GM12878 (cell line): ENCODE data around the gene UNC80. TPM values are rescaled to one million over a fixed set of nuclear protein-coding genes. Genes with fewer than 3 reads are reported as not detected.

Experiments used
- ATAC-seq: fragments of 200-7000 bp; cut with Tn5 transposase; 3 replicates; pipeline ENCODE4 v1.9.1; 2020; ENCODE audit warnings: mild to moderate bottlenecking, moderate library complexity
- BruUV-seq: library from RNA; stranded (reverse); fragments of 400-500 nt; replicated peaks from 2 replicates; lab custom pipeline; 2021; lab: Mats Ljungman, UMichigan
- CTCF ChIA-PET: fragments of 300-600 bp; sonication (Branson Sonifier 250); formaldehyde crosslinking; extraction: SDS; loops from one replicate; lab custom pipeline; 2021; ENCODE audit warnings: inconsistent platforms; lab: Yijun Ruan, JAX
- POLR2A ChIA-PET: fragments of 350-600 bp; formaldehyde crosslinking; extraction: SDS; loops from one replicate; lab custom pipeline; 2021; ENCODE audit warnings: inconsistent platforms; lab: Charles Lee
- RAD21 ChIA-PET: fragments of 300-600 bp; sonication (Branson Sonifier 250); formaldehyde crosslinking; loops from one replicate; lab custom pipeline; 2023; ENCODE audit warnings: antibody characterized with exemption; ENCODE audit not compliant: unreplicated experiment; lab: Charles Lee
- SMC1A ChIA-PET: fragments of 300-600 bp; sonication (Branson Sonifier 250); formaldehyde crosslinking; loops from one replicate; lab custom pipeline; 2023; ENCODE audit not compliant: unreplicated experiment, uncharacterized antibody; lab: Charles Lee
- DNase-seq: peaks from one replicate; pipeline ENCODE4 v3.0.0-alpha.2; 2011; ENCODE audit warnings: low read depth, low spot score
- FAIRE-seq: peaks from 3 replicates; lab custom pipeline; 2011; peaks lifted over from hg19 to GRCh38; lab: Jason Lieb, UNC
- H2AFZ ChIP-seq: 2 replicates; pipeline ENCODE4 v1.6.0; 2011; ENCODE audit warnings: low read depth, low read length, control low read depth; ENCODE audit not compliant: control insufficient read depth
- H3K27ac ChIP-seq: 2 replicates; pipeline ENCODE4 v1.5.1; 2011; ENCODE audit warnings: control low read depth; ENCODE audit not compliant: control insufficient read depth, insufficient read depth
- H3K27me3 ChIP-seq, 2 experiments: replicated peaks in 1 of 2; 2 replicates each; pipeline versions ENCODE4 v1.6.0 to v1.6.1; 2011; ENCODE audit warnings: low read length in 1 of 2; ENCODE audit not compliant: control insufficient read depth in 2 of 2, insufficient read depth in 2 of 2
- H3K36me3 ChIP-seq, 2 experiments: 2 replicates each; pipeline ENCODE4 v1.5.1; 2011; ENCODE audit warnings: low read length in 1 of 2; ENCODE audit not compliant: control insufficient read depth in 2 of 2, insufficient read depth in 2 of 2
- H3K4me1 ChIP-seq: 2 replicates; pipeline ENCODE4 v1.6.1; 2011; ENCODE audit warnings: mild to moderate bottlenecking, low read length, moderate library complexity, mixed read lengths; ENCODE audit not compliant: control insufficient read depth, insufficient read depth
- H3K4me2 ChIP-seq: 2 replicates; pipeline ENCODE4 v1.6.0; 2011; ENCODE audit warnings: control low read depth; ENCODE audit not compliant: control insufficient read depth, insufficient read depth
- H3K4me3 ChIP-seq: fragments of 200-600 bp; sonication (generic); 2 replicates; pipeline ENCODE4 v1.5.1; 2016
- H3K79me2 ChIP-seq: 2 replicates; pipeline ENCODE4 v1.6.0; 2011; ENCODE audit warnings: low read length; ENCODE audit not compliant: control insufficient read depth, insufficient read depth
- H3K9ac ChIP-seq: 2 replicates; pipeline ENCODE4 v1.8.0; 2011; ENCODE audit warnings: low read length, control low read depth, mixed read lengths; ENCODE audit not compliant: control insufficient read depth, insufficient read depth
- H3K9me3 ChIP-seq: replicated peaks from 3 replicates; pipeline ENCODE4 v1.5.1; 2011; ENCODE audit warnings: mild to moderate bottlenecking, low read length; ENCODE audit not compliant: control insufficient read depth, insufficient read depth
- H4K20me1 ChIP-seq: 2 replicates; pipeline ENCODE4 v1.6.0; 2011; ENCODE audit not compliant: control insufficient read depth, insufficient read depth
- BCL11A ChIP-seq: IDR thresholded peaks from 2 replicates; pipeline ENCODE4 v1.6.1; 2011; ENCODE audit warnings: low read depth, low read length
- CBX3 ChIP-seq: fragments of 200-600 bp; sonication (generic); IDR thresholded peaks from 2 replicates; pipeline ENCODE4 v1.6.1; 2016; ENCODE audit warnings: low read depth, borderline replicate concordance
- ESRRA ChIP-seq: IDR thresholded peaks from 2 replicates; pipeline ENCODE4 v1.6.1; 2012; ENCODE audit warnings: mild to moderate bottlenecking, low read length, improper control_type of control experiment
- GATAD2B ChIP-seq: fragments of 450-650 bp; conservative IDR thresholded peaks from 2 replicates; pipeline ENCODE4 v1.6.1; 2017; ENCODE audit warnings: low read depth, mild to moderate bottlenecking, moderate library complexity
- HDAC2 ChIP-seq: fragments of 200-600 bp; sonication (generic); IDR thresholded peaks from 2 replicates; pipeline ENCODE4 v1.6.1; 2017
- KAT2A ChIP-seq: conservative IDR thresholded peaks from 2 replicates; pipeline ENCODE4 v1.6.1; 2011; ENCODE audit warnings: low read depth, low read length; ENCODE audit not compliant: control insufficient read depth
- NFXL1 ChIP-seq: fragments of 450-650 bp; IDR thresholded peaks from 2 replicates; pipeline ENCODE4 v1.6.1; 2017; ENCODE audit warnings: antibody characterized with exemption, mild to moderate bottlenecking, borderline replicate concordance
- NR2F1 ChIP-seq: fragments of 450-650 bp; conservative IDR thresholded peaks from 2 replicates; pipeline ENCODE4 v1.6.1; 2017; ENCODE audit warnings: mild to moderate bottlenecking
- RB1 ChIP-seq: fragments of 450-650 bp; formaldehyde crosslinking; IDR thresholded peaks from 2 replicates; pipeline ENCODE4 v1.6.1; 2017; ENCODE audit warnings: mild to moderate bottlenecking, borderline replicate concordance
- SIX5 ChIP-seq: IDR thresholded peaks from 2 replicates; pipeline ENCODE4 v1.6.1; 2011; ENCODE audit warnings: mild to moderate bottlenecking, low read depth, low read length, moderate library complexity; ENCODE audit not compliant: severe bottlenecking
- SMARCA5 ChIP-seq: fragments of 450-650 bp; IDR thresholded peaks from 2 replicates; pipeline ENCODE4 v1.6.1; 2017; ENCODE audit warnings: mild to moderate bottlenecking
- SREBF2 ChIP-seq: IDR thresholded peaks from 2 replicates; pipeline ENCODE4 v1.6.1; 2012; ENCODE audit warnings: mild to moderate bottlenecking, low read length
- TAF1 ChIP-seq: IDR thresholded peaks from 2 replicates; pipeline ENCODE4 v1.6.1; 2011; ENCODE audit warnings: mild to moderate bottlenecking, low read depth, low read length, borderline replicate concordance
- TARDBP ChIP-seq: IDR thresholded peaks from 2 replicates; pipeline ENCODE4 v1.6.1; 2016; ENCODE audit warnings: borderline replicate concordance
- WGBS: methylation state at CpG from one replicate; pipeline ENCODE4 v1.1.6; 2016; ENCODE audit warnings: low lambda C conversion rate; ENCODE audit not compliant: insufficient replicate concordance, insufficient coverage; ENCODE audit errors: missing lambda C conversion rate; 5-methylcytosine and 5-hydroxymethylcytosine counted together
- in situ Hi-C: fragments of 300-500 bp; cut with MboI; formaldehyde crosslinking; loops from 9 replicates; pipeline ENCODE4 v1.14.3; 2018; ENCODE audit warnings: mixed read lengths
- intact Hi-C: fragments of 100-400 bp; cut with micrococcal nuclease; formaldehyde crosslinking; loops from one replicate; pipeline ENCODE4 v1.14.2; 2022; ENCODE audit not compliant: unreplicated experiment
- polyA plus RNA-seq, 11 experiments: library from polyadenylated mRNA; depleted of rRNA in 4 of 11; unstranded in 6 of 11; stranded (reverse) in 5 of 11; fragments of >200 nt; fragmentation: Nextera tagmentation in 4 of 11; fragmentation: Illumina TruSeq in 1 of 11; extraction: Ambion mirVana in 4 of 11; extraction: Trizol in 1 of 11; gene quantifications; 1 replicate in 1 of 11; 2 replicates in 10 of 11; pipeline versions ENCODE4 v1.2.1 to v1.2.3, GENCODE V29; 2011 to 2016; ENCODE audit warnings: inconsistent platforms in 2 of 11, missing spikeins in 2 of 11, low read depth in 1 of 11
- total RNA-seq, 4 experiments: library from RNA; depleted of rRNA in 3 of 4; stranded (reverse); fragments of >200 nt in 3 of 4; fragmentation: Illumina TruSeq in 1 of 4; extraction: Trizol in 1 of 4; gene quantifications; 2 replicates each; pipeline versions ENCODE4 v1.2.1 to v1.2.3, GENCODE V29; 2013 to 2021
- TF ChIP-seq, protein P1 (sequence below): fragments of 450-650 bp; IDR thresholded peaks from 2 replicates; pipeline ENCODE4 v1.6.1; 2017; ENCODE audit warnings: antibody characterized with exemption, mild to moderate bottlenecking, moderate library complexity
- TF ChIP-seq, protein P2 (sequence below): IDR thresholded peaks from 2 replicates; pipeline ENCODE4 v1.6.1; 2011; ENCODE audit warnings: low read depth, low read length, improper control_type of control experiment, borderline replicate concordance
- TF ChIP-seq, protein P3 (sequence below): IDR thresholded peaks from 2 replicates; pipeline ENCODE4 v1.6.1; 2012; ENCODE audit warnings: mild to moderate bottlenecking, low read depth, low read length

Gene UNC80
- total and polyA plus RNA-seq, 10 of the 15 experiments (the other 5 are each of a cell fraction or from before 2014, with no cell fraction given), result not detected

GRCh38 chr2:209965723-209966122 is 194.1 kb downstream of the UNC80 start:
- no peaks in the 10 kb centered on the region for H3K9me3 ChIP-seq
- H3K27me3 ChIP-seq, result no peaks in the 10 kb centered on the region
- no peak overlapping the region for H3K9ac ChIP-seq
- no peak for ATAC-seq
- no peak for DNase-seq
- ChIA-PET CTCF (interaction anchor here (0.7 kb wide), 1 partner anchor 77 kb away, joined by 3 read pairs; no protein-coding TSS in a partner anchor), RAD21 (no interaction called here), POLR2A (no interaction called here), SMC1A (no interaction called here)
- no peaks in the 10 kb centered on the region for H3K4me1 ChIP-seq
- no peak overlapping the region for H3K27ac ChIP-seq
- H3K4me3 ChIP-seq, result no peak overlapping the region
- H3K79me2 ChIP-seq, result no peaks in the 10 kb centered on the region
- H3K36me3 ChIP-seq, result no peaks in the 10 kb centered on the region
- in situ Hi-C loops (loop anchor here (10.0 kb wide), 1 partner anchor 631 kb away; no protein-coding TSS in a partner anchor), intact Hi-C loops (loop anchor here (10.0 kb wide), 1 partner anchor 391 kb away; no protein-coding TSS in a partner anchor)
- H3K4me2 ChIP-seq, result no peak overlapping the region
- BruUV-seq, result no TSS peak
- H4K20me1 ChIP-seq, result no peaks in the 10 kb centered on the region
- no peak overlapping the region for H2AFZ ChIP-seq
- no peak for FAIRE-seq
- 14% methylated on average over 2 of the region's 2 CpGs for WGBS
- TF ChIP-seq, protein P1, sequence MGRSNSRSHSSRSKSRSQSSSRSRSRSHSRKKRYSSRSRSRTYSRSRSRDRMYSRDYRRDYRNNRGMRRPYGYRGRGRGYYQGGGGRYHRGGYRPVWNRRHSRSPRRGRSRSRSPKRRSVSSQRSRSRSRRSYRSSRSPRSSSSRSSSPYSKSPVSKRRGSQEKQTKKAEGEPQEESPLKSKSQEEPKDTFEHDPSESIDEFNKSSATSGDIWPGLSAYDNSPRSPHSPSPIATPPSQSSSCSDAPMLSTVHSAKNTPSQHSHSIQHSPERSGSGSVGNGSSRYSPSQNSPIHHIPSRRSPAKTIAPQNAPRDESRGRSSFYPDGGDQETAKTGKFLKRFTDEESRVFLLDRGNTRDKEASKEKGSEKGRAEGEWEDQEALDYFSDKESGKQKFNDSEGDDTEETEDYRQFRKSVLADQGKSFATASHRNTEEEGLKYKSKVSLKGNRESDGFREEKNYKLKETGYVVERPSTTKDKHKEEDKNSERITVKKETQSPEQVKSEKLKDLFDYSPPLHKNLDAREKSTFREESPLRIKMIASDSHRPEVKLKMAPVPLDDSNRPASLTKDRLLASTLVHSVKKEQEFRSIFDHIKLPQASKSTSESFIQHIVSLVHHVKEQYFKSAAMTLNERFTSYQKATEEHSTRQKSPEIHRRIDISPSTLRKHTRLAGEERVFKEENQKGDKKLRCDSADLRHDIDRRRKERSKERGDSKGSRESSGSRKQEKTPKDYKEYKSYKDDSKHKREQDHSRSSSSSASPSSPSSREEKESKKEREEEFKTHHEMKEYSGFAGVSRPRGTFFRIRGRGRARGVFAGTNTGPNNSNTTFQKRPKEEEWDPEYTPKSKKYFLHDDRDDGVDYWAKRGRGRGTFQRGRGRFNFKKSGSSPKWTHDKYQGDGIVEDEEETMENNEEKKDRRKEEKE, result no peak
- TF ChIP-seq ESRRA, result no peak
- TF ChIP-seq CBX3, result no peak
- TF ChIP-seq HDAC2, result no peak
- no peak for TF ChIP-seq NFXL1
- no peak for TF ChIP-seq SMARCA5
- TF ChIP-seq TAF1, result no peak
- no peak for TF ChIP-seq TARDBP
- TF ChIP-seq SREBF2, result no peak
- TF ChIP-seq GATAD2B, result no peak
- no peak for TF ChIP-seq RB1
- no peak for TF ChIP-seq NR2F1
- TF ChIP-seq, protein P2, sequence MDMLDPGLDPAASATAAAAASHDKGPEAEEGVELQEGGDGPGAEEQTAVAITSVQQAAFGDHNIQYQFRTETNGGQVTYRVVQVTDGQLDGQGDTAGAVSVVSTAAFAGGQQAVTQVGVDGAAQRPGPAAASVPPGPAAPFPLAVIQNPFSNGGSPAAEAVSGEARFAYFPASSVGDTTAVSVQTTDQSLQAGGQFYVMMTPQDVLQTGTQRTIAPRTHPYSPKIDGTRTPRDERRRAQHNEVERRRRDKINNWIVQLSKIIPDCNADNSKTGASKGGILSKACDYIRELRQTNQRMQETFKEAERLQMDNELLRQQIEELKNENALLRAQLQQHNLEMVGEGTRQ, result no peak
- no peak for TF ChIP-seq BCL11A
- TF ChIP-seq, protein P3, sequence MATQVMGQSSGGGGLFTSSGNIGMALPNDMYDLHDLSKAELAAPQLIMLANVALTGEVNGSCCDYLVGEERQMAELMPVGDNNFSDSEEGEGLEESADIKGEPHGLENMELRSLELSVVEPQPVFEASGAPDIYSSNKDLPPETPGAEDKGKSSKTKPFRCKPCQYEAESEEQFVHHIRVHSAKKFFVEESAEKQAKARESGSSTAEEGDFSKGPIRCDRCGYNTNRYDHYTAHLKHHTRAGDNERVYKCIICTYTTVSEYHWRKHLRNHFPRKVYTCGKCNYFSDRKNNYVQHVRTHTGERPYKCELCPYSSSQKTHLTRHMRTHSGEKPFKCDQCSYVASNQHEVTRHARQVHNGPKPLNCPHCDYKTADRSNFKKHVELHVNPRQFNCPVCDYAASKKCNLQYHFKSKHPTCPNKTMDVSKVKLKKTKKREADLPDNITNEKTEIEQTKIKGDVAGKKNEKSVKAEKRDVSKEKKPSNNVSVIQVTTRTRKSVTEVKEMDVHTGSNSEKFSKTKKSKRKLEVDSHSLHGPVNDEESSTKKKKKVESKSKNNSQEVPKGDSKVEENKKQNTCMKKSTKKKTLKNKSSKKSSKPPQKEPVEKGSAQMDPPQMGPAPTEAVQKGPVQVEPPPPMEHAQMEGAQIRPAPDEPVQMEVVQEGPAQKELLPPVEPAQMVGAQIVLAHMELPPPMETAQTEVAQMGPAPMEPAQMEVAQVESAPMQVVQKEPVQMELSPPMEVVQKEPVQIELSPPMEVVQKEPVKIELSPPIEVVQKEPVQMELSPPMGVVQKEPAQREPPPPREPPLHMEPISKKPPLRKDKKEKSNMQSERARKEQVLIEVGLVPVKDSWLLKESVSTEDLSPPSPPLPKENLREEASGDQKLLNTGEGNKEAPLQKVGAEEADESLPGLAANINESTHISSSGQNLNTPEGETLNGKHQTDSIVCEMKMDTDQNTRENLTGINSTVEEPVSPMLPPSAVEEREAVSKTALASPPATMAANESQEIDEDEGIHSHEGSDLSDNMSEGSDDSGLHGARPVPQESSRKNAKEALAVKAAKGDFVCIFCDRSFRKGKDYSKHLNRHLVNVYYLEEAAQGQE, result no peak
- no peak for TF ChIP-seq KAT2A
- TF ChIP-seq SIX5, result no peak
